Activated CD4-positive, alpha-beta T cell treated with anti-CD3 and anti-CD28 coated beads, Interleukin-2, amount 50 U/mL, for 1 hour (primary cell): ENCODE measurements around the gene NOTCH4.
A peak's percentile ranks its signal among the peaks of the same experiment; 100 is the strongest.
"Not testable (repeated sequence)": the region's sequence is repeated elsewhere in the genome, so short reads cannot be mapped to it uniquely, and the experiment has no call there.

Experiments
- DNase-seq: peaks from one replicate; pipeline ENCODE4 v3.0.0-alpha.2; 2020

Gene NOTCH4

DNA sequence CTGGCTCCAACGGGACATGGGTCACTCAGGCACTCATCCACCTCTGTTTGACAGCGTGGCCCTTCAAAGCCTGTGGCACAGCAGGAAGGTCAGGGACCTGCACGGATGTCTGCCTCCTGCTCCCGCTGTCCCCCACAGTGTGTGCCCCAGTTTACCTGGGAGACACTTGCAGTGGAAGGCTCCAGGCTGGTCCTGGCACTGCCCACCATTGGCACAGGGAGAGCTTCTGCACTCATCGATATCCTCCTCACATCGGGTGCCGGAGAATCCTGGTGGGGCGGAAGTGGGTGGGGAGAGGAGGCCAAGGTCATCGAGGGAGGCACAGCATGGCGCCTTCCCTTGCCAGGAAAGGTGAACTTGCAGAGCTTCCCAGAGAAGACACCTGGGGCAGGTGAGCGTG, 6.9 kb downstream of the NOTCH4 start:
- no peak for DNase-seq

GRCh38 chr6:32216285-32216684, 7.6 kb downstream of the NOTCH4 start:
- DNase-seq: no peak

GRCh38 chr6:32215617-32216016, 8.2 kb downstream of the NOTCH4 start:
- DNase-seq: no peak

DNA sequence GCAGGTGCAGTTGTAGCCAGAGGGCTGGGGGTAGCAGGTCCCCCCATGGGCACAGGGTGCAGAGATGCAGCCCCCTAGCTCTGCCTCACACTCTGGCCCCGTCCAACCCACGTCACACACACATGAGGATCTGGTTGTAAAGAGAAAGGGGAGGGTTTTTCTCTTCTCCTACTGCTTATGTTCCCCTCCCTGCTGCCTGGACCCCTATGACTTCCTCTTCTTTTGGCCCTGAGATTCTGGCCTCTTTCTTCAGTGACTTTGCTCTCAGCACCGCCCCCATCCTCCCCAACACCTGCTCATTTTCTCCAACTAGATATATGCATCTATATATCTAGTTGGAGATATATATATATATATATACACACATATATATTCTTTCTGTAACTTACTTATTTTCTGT, 9.7 kb downstream of the NOTCH4 start:
- no peak for DNase-seq

DNA sequence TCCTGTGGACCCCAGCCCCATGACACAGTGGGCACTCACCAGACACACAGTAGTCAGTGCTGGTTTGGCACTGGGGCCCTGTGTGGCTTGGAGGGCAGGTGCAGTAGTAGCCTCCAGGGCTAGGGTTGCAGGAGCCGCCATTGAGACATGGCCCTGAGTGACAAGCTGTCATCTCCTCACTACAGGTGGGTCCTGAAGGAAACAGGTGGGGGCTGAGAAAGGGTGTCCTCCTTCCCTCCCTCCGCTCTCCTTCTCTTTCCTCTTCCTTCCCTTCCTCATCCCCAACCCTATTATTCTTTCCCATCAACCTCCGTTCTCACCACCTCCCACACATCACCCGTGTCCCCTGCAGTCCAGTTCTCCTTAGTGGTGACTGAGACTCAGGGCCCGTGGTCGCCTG, 10.2 kb downstream of the NOTCH4 start:
- no peak for DNase-seq

- no peak for DNase-seq
Observed at GRCh38 chr6:32212076-32212760, 11.6 kb downstream of the NOTCH4 start.

DNA sequence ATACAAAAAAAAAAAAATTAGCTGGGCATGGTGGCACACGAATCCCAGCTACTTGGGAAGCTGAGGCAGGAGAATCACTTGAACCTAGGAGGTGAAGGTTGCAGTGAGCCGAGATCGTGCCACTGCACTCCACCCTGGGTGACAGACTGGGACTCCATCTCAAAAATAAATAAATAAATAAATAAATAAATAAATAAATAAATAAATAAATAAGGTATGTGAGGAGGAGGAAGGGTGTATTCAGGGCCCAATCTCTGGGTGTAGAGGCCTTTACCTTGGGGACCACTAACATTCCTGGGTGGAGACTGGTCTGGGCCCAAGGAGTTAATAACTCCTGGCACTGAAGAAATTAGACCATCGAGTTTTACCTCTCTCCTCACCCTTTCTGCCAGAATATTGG, 12.4 kb downstream of the NOTCH4 start:
- not testable (repeated sequence) for DNase-seq

GRCh38 chr6:32210191-32210601, 13.7 kb downstream of the NOTCH4 start:
- no peak for DNase-seq

- DNase-seq: no peak
Observed at GRCh38 chr6:32208996-32209395, 14.9 kb downstream of the NOTCH4 start.

DNA sequence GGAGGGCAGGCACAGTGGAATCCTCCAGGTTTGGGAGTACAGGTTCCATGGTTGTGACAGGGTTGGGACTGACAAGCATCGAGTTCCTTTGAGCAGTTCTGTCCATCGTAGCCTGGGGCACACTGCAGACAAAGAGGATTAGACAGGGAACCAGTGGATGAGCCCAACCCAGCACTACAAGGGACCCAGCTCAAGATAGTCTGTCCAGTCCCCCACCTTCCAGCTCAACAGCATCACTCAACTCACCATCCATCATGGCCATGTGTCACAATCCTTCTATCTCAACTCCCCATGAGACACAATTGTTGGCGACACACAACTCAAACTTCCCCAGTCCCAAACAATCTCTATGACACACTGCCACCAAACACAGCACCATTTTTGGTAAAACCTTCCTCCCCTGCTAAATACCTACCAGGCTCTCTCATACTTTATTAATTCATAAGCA, 19.6 kb downstream of the NOTCH4 start:
- no peak for DNase-seq

- DNase-seq: no peak
Observed at GRCh38 chr6:32203426-32204267, 20.2 kb downstream of the NOTCH4 start.

DNA sequence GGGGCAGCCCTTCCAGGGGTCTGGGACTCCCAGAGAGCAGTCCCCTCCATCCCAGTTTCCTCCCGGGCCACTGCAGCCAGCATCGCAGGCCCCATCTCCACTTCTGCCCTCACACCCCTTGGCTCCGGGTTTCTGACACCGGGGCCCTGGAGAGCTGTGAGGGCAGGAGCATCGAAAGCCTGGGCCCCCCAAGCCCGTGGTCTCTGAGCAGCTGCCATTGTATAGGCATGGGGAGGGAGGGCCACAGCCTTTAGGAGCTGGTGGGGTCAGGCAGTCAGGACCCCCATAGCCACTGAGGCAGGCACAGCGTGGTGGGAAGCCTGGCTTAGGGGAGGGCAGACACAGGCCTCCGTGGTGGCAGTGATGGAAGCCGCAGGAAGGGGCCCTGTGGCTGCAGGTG, 21.7 kb downstream of the NOTCH4 start:
- no peak for DNase-seq

GRCh38 chr6:32200711-32201475, 23.0 kb downstream of the NOTCH4 start:
- DNase-seq: no peak

- no peak for DNase-seq
Observed at GRCh38 chr6:32198866-32199265, 25.0 kb downstream of the NOTCH4 start.

GRCh38 chr6:32198345-32198696, 25.5 kb downstream of the NOTCH4 start:
- DNase-seq: no peak

GRCh38 chr6:32196682-32197616, 26.9 kb downstream of the NOTCH4 start:
- no peak for DNase-seq

DNA sequence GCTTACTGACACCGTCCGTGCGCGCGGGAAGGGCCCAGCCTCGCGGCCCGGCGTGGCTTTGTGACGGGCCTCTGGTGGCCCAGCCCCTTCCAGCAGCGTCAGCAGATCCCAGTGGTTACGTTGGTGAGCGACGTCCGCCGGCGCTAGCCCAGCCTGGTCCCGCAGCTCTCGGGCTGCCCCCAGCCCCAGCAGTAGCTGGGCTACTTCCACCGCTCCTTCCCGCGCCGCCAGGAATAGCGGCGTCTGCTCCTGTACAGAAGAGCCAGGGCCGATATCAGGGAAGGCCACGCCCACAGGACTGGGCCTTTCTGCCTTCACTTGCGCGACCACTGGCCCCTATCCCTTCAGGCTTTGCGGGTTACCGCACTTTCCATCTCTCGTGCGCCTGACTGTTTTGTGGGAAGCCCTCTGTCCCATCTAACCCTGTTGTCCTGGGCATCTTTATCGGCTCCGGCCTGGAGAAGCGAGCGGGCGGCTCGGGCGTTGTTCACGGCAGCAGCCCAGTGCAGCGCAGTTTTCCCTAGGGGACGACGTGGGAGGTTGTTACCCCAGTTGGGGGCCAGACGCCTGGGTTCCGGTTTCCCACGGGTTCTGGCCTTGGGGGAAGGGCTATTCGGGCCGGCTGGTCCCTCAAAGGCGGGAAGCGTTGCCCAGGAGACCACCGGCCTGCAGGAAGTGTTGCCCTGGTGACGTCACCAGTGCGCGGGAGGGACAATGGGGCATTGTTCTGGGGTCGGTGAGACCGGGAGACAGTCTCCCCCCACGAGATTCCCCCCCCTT, 27.8 kb downstream of the NOTCH4 start:
- DNase-seq: peak; percentile 53

- peak; percentile 99 for DNase-seq
Observed at GRCh38 chr6:32195652-32195901, 28.3 kb downstream of the NOTCH4 start.

DNA sequence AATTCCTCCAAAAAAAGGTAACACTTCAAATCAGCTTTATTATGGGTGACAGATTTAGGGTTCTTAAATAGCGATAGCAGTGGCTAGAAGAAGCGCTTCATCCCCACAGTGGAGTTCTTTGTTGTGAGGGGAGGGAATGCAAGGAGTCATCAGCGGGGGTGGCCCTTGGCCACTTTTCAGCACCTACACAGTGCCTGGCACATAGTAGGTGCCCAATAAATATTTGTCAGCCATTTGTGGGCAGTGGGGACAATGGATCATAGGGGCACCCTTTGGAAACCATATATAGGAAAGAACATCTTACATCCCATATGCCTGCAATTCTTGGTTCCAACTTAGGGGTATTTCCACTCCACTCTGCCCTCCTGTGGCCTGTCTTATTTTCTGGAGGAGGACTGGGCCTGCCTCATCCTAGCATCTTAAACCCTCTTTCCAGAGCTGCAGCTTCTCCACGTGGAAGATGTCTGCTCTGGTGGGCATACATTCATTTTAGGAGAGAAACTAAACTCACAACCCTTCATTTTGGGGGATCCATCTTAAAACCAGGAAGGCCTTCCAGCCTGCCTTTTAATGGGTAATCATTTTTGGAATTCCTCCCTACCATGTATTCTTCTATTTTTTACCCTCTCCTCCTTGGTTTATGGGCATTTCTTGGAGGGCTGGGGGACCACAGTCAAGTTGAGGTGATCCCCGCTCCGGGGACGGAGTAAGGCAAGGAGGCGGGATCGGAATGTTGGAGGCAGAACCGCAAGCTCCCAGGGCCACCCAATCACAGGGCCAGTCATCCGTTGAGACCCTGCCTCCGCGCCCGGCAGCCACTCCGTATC, 28.8 kb downstream of the NOTCH4 start:
- no peak for DNase-seq

GRCh38 chr6:32194388-32194787, 29.5 kb downstream of the NOTCH4 start:
- DNase-seq: no peak

DNA sequence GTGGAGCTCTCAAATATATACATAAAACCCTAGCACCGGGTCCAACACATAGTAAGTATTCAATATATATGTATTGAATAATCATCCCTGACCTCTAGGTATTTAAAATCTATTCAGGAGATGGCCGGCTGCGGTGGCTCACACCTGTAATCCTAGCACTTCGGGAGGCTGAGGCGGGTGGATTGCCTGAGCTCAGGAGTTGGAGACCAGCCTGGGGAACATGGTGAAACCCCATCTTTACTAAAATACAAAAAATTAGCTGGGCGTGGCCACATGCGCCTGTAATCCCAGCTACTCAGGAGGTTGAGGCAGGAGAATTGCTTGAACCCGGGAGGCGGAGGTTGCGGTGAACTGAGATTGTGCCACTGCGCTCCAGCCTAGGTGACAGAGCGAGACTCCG, 30.8 kb downstream of the NOTCH4 start:
- DNase-seq: not testable (repeated sequence)
